CD4-positive, alpha-beta T cell treated with Interleukin-6 for 4 hours (primary cell): ENCODE results near the gene FHIT.
A peak's percentile ranks its signal among the peaks of the same experiment; 100 is the strongest.
"Not testable (repeated sequence)": the region's sequence is repeated elsewhere in the genome, so short reads cannot be mapped to it uniquely, and the experiment has no call there.

Source experiments
- DNase-seq: peaks from one replicate; pipeline ENCODE4 v3.0.0-alpha.2; 2020; ENCODE audit warnings: mixed read lengths

Gene FHIT

DNA sequence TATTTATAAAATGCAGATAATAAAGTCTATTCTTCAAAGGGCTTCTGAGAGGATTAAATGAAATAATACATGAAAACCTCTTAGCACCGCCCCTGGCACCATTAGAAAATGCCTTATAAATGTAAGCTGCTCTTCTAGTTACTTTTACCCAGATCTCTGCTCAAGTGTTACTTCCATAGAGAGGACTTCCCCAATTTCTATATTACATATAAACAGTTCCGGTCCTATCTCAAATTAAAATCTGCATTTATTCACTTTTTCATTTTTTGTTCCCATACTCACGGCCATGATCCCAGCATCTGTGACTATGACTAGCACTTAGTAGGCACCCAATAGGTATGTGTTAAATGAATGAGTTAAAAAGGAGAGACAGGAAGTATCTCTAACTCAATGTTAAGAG lies 1310.5 kb downstream of the FHIT start:
- no peak for DNase-seq

GRCh38 chr3:59939826-59940426 lies 1311.3 kb downstream of the FHIT start:
- DNase-seq = no peak

DNA sequence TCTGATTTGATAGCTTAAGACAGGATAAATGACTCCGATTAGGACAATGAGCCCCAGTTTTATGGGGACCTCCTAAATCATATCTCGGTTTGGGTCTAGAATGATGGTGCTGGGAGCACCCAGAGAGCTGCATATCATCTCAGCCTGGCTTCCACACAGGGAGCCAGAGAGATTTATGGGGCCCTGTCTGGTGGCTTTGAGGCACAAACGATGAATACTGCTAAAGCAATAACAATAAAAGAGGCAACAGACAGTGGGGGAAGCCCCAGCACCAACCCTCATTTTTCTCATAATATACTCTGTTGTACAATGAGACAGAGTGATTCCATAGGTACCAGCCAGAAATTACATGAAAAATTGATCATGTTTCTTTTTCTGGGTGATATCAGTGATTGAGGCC lies 1312.4 kb downstream of the FHIT start:
- no peak for DNase-seq

- no peak for DNase-seq
These were observed 1314.1 kb downstream of the FHIT start for GRCh38 chr3:59937201-59937600.

DNA sequence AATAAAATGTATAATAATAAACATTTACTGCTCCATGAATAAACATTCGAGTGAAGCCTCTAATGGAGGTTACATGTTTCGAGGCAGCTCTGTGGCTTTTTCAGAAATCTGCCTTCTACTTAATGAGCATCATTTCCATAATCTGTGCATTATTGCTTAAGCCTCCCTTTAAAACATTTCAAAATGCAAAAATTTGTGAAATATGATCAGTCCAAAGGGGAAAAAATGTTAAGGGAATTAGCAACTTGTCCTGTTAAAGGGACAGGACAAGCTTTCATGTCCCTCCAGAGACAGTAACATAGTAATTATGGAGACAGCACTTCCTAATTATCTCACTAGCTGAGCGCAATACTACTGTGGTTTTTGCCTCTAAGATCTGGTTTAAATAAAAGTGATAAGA lies 1314.8 kb downstream of the FHIT start:
- no peak for DNase-seq

- DNase-seq = no peak
These were observed 1316.2 kb downstream of the FHIT start for GRCh38 chr3:59935025-59935424.

DNA sequence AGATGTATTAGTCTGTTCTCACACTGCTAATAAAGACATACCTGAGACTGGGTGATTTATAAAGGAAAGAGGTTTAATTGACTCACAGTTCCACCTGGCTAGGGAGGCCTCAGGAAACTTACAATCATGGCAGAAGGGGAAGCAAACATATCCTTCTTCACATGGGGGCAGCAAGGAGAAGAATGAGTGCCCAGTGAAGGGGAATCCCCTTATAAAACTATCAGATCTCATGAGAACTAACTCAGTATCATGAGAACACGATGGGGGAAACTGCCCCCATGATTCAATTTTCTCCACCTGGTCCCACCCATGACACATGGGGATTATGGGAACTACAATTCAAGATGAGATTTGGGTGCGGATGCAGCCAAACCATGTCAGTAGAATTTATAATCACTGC lies 1316.7 kb downstream of the FHIT start:
- DNase-seq = not testable (repeated sequence)

DNA sequence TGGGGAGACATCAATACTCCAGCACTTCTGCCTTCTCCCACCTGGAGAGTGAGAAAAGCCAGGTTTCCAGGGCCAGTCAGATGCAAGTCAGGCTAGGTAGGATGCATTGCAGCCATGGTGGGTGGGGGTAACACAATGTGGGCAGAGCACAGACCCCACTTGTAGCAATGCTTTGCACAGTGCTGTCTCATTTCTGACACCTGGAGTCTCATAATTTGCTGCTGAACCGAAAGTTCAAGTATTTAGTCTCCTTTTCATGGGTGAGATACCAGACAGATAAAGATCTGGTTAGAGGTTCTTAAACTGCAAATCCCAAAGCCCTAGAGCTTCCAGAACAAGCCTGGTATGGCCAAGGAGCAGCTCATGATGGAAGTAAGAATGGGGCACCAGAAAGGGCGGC lies 1321.1 kb downstream of the FHIT start:
- DNase-seq = no peak

DNA sequence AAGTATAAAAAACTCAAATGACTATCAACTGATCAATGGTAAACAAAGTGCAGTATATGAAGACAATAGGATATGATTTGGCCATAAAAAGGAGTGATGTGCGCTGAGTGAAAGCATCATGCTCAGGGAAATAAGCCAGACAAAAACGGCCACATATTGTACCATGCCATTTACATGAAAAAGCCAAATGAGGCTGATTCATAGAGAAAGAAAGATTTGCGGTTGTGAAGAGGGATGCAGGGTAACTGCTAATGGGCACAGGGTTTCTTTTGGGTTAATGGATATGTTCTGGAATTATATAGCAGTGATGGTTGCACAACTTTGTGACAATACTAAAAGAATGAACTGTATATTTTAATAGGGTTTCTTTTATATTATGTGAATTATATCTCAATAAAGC lies 1324.2 kb downstream of the FHIT start:
- DNase-seq = no peak

- DNase-seq = no peak
These were observed 1325.3 kb downstream of the FHIT start for GRCh38 chr3:59925946-59926345.

GRCh38 chr3:59922192-59922591 lies 1329.1 kb downstream of the FHIT start:
- no peak for DNase-seq

- DNase-seq = no peak
These were observed 1330.4 kb downstream of the FHIT start for GRCh38 chr3:59920822-59921221.

DNA sequence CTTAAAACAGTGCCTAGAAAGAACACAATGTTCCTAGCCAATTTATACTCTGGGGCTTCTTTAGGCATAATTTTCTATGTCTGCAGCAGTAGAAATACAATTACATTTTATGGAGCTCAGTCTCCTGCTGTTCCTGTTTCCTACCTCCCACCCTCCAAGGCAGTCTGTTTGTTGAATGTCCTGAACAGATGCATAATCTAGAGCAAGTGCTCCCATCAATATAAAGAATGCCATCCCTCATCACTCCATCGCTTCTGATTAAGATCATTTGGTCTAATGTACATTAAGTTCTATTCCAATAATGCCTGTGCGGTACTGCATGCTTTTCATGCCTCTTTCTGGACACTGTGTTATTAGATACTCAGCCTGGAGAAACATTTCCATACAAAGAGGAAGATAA lies 1331.7 kb downstream of the FHIT start:
- no peak for DNase-seq

- no peak for DNase-seq
These were observed 1337.0 kb downstream of the FHIT start for GRCh38 chr3:59914251-59914650.

DNA sequence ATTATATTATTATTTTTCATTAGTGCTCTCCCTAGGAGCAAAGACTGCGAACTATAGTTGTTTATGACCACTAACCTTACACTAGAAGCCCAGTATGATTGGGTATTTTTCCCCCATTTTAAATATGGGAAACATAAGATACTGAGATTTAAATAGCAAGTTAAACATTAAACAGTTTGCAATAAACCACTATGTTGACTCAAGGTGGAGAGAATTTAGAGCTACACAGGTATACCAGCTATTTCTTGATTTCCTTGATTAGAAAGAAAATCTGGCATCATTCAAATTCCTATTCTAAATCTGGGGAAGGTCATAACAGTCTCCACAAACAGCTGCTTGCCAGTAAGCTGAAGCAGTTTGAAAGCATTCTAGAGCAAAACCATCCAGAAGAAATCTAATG lies 1337.6 kb downstream of the FHIT start:
- DNase-seq = no peak

DNA sequence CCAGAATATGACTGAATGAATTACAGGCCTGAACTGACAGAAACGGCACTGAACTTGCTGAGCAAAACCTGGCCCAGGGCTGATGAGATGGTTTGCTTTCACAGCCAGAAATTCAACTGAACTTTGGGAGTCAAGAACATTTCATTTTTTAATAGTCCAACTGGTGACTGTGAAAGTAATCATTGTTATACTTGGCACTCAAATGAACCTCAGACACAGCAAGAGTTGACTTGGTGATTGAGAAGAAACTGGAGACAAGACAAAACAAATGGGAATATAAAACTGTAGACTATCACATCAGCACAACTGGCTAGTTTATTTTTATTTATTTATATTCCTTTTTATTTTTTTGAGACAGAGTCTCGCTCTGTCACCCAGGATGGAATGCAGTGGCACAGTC lies 1342.6 kb downstream of the FHIT start:
- no peak for DNase-seq

GRCh38 chr3:59908280-59908679 lies 1343.0 kb downstream of the FHIT start:
- no peak for DNase-seq

DNA sequence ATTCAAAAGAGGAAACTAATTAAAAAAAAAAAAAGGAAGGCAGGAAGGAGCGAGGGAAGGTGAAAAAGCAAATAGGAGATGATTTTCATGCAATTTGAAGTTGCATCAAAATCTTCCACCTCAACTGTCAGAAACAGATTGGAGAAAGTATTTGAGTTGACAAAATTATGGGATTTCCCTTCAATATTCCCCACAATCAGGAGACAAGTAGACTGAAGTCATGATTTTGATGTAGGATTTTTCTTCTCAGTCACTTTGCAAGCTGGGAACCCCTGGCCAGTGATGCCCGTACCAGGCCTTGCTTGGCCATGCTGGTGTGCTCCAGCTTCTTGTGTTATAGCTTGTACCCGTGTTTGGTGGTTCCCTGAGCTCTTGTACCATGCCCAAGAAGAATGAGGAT lies 1347.0 kb downstream of the FHIT start:
- no peak for DNase-seq

GRCh38 chr3:59899061-59899460 lies 1352.2 kb downstream of the FHIT start:
- DNase-seq = no peak

DNA sequence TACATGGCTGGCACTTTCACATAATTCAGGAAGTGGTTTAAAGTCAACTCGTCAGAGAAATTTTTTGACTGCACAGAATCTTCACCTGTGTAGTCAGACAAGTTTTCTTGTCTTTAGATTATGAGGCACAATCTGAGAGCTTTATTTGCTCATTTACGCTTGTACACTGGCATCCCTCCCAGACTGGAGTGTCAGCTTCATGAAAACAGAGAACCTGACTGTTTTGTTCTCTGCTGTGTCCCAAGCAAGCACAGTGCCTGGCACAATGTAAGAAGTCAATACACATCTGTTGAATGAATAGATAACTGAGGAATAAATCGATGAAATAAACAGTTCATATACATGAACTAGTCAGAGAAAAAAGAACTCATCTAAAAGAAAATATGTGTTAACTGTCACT lies 1355.3 kb downstream of the FHIT start:
- no peak for DNase-seq

- DNase-seq = no peak
These were observed 1356.7 kb downstream of the FHIT start for GRCh38 chr3:59894425-59895121.

GRCh38 chr3:59890639-59891038 lies 1360.6 kb downstream of the FHIT start:
- no peak for DNase-seq

DNA sequence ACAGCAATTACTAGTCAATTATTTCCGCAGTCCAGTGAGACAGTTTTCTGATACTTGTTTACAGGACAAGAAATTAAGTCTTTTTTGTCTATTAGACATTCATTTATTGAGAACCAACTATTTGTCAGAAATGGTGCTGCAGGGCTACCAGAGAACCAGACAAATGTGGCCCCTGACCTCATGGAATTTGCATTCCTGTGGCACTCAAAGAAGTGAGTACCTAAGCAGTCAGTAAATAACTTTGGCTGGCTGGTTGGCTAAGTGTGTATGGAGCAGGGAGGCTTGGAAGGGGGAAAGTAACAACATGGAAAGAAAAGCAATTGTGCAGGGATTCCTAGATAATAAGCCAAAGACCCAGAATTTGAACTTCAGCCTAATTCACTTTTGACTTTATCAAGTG lies 1364.5 kb downstream of the FHIT start:
- DNase-seq = no peak

- no peak for DNase-seq
These were observed 1365.3 kb downstream of the FHIT start for GRCh38 chr3:59885899-59886400.

GRCh38 chr3:59885101-59885500 lies 1366.2 kb downstream of the FHIT start:
- peak; percentile 20 for DNase-seq
